AG04450 (cell line): Measurements from ENCODE around the gene RADX. TPM values are rescaled to one million over a fixed set of nuclear protein-coding genes. Genes with fewer than 3 reads are reported as not detected.
A peak's percentile ranks its signal among the peaks of the same experiment; 100 is the strongest.

Experiments used
- CTCF ChIA-PET: fragments of 300-600, 350-600 bp; formaldehyde crosslinking; extraction: SDS; loops from one replicate; lab custom pipeline; 2022; ENCODE audit warnings: antibody characterized with exemption, inconsistent platforms; lab: Charles Lee
- POLR2A ChIA-PET: fragments of 350-600 bp; formaldehyde crosslinking; extraction: SDS; loops from one replicate; lab custom pipeline; 2021; ENCODE audit warnings: antibody characterized with exemption, inconsistent platforms; lab: Yijun Ruan, JAX
- DNase-seq: peaks from one replicate; pipeline ENCODE4 v3.0.0-alpha.2; 2011; ENCODE audit warnings: low read depth, low spot score
- H3K27ac ChIP-seq: one replicate; pipeline ENCODE4 v1.5.1; 2012; ENCODE audit warnings: low read depth, low read length, control low read depth
- H3K27me3 ChIP-seq: one replicate; pipeline ENCODE4 v1.6.0; 2012; ENCODE audit warnings: low read length; ENCODE audit not compliant: control insufficient read depth, insufficient read depth
- H3K4me3 ChIP-seq: 2 replicates; pipeline ENCODE4 v1.5.1; 2011; ENCODE audit warnings: mild to moderate bottlenecking, low read depth, low read length, control low read depth
- H3K9me3 ChIP-seq: 2 replicates; pipeline ENCODE4 v1.5.1; 2012; ENCODE audit warnings: low read length; ENCODE audit not compliant: control insufficient read depth, insufficient read depth
- CTCF ChIP-seq: IDR thresholded peaks from 2 replicates; pipeline ENCODE4 v1.5.1; 2011; ENCODE audit warnings: low read depth, low read length, control low read depth, inconsistent platforms
- polyA plus RNA-seq: library from polyadenylated mRNA; depleted of rRNA; stranded (reverse); fragments of >200 nt; gene quantifications from 2 replicates; pipeline ENCODE4 v1.2.3, GENCODE V29; 2011

RADX gene
- polyA plus RNA-seq, 1 experiment: 1.8 TPM

- POLR2A ChIA-PET: no interaction called here
- Histone ChIP-seq H3K27me3 (no peaks in the 10 kb centered on the region), H3K9me3 (no peaks in the 10 kb centered on the region), H3K27ac (no peak overlapping the region), H3K4me3 (peak overlapping the region; percentile 71)
- CTCF ChIA-PET: interaction anchor here (2.6 kb wide), 1 partner anchor 8 kb away, joined by 8 read pairs; no protein-coding TSS in a partner anchor
- TF ChIP-seq CTCF: no peak
- no peak for DNase-seq
Measured at GRCh38 chrX:106612393-106612763, 600 bp downstream of the RADX start.

- no peaks in the 10 kb centered on the region for H3K9me3 ChIP-seq
- CTCF ChIA-PET: no interaction called here
- H3K4me3 ChIP-seq: no peak overlapping the region; the same call in 1 of the 2 replicates
- no peaks in the 10 kb centered on the region for H3K27me3 ChIP-seq
- no peak for TF ChIP-seq CTCF
- DNase-seq: no peak
- no peak overlapping the region for H3K27ac ChIP-seq
- POLR2A ChIA-PET: no interaction called here
Measured at GRCh38 chrX:106613277-106613676, 1.5 kb downstream of the RADX start.

GRCh38 chrX:106615041-106615440 lies 3.3 kb downstream of the RADX start:
- POLR2A ChIA-PET: no interaction called here
- TF ChIP-seq CTCF: no peak
- H3K27ac ChIP-seq: no peak overlapping the region
- DNase-seq: no peak
- H3K4me3 ChIP-seq: no peak overlapping the region
- no peaks in the 10 kb centered on the region for H3K27me3 ChIP-seq
- H3K9me3 ChIP-seq: no peaks in the 10 kb centered on the region
- CTCF ChIA-PET: interaction anchor here (0.6 kb wide), 1 partner anchor 10 kb away, joined by 6 read pairs; no protein-coding TSS in a partner anchor

- no peak for DNase-seq
- Histone ChIP-seq H3K9me3 (no peaks in the 10 kb centered on the region), H3K27me3 (no peaks in the 10 kb centered on the region), H3K27ac (no peak overlapping the region), H3K4me3 (no peak overlapping the region)
- peak; percentile 45 for TF ChIP-seq CTCF
- CTCF ChIA-PET: interaction anchor here (0.5 to 2.3 kb wide), 13 partner anchors 8 to 199 kb away, joined by 3 to 8 read pairs (median 4); partner anchors contain the start of genes RADX and RNF128
- POLR2A ChIA-PET: no interaction called here
Measured at GRCh38 chrX:106619797-106620196, 8.0 kb downstream of the RADX start.

GRCh38 chrX:106621836-106622235 lies 10.1 kb downstream of the RADX start:
- ChIA-PET CTCF (no interaction called here), POLR2A (no interaction called here)
- DNase-seq: no peak
- no peaks in the 10 kb centered on the region for H3K9me3 ChIP-seq
- no peak overlapping the region for H3K27ac ChIP-seq
- no peaks in the 10 kb centered on the region for H3K27me3 ChIP-seq
- H3K4me3 ChIP-seq: no peak overlapping the region
- no peak for TF ChIP-seq CTCF
